Measurements from ENCODE around the gene PLIN5. TPM values are rescaled to one million over a fixed set of nuclear protein-coding genes. Genes with fewer than 3 reads are reported as not detected.
"Not testable (repeated sequence)": the region's sequence is repeated elsewhere in the genome, so short reads cannot be mapped to it uniquely, and the experiment has no call there.

PLIN5 gene
- total RNA-seq, 1 donor from 2014 or later, result 0.40 TPM

DNA sequence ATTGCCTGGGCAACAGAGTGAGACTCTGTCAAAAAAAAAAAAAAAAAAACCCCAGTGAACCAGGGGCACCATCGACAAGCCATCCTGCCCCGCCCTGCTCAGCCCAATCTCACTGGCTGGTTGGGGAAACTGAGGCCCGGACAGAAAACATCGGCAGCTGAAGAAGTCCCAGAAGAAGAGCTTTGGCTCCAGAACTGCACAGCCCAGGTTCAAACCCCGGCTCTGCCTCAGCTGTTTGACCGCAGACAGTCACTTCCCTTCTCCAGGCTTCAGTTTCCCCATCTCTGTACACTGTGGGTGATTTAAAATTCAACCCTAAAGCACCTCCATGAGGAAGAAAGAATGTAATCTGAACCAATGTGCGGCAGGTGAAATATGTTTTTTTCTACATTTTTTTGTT is 33.9 kb upstream of the PLIN5 start:
- no peak for DNase-seq (ENCODE audit: low read depth)

DNA sequence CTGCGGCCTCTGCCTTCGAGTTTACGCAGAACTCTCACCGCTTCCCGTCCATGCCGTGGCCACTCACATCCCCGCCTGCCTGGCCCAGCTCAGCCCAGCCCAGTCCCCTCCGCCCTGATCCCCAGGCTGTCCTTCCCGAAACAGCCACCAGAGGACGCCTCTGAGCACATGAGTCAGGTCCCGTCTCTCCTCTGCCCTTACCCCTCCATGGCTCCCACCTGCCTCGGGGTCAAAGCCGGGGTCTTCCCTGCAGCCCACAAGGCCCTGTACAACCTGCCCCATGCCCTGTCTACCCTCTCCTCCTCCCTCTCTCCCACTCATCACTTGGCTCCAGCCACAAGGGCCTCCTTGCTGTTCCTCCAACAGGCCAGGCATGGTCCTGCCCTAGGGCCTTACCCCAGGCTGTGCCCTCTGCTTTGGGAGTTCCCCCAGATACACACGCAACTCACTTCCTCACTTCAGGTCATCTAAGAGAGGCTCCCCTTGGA is 32.6 kb upstream of the PLIN5 start:
- no peak for DNase-seq (ENCODE audit: low read depth)

DNA sequence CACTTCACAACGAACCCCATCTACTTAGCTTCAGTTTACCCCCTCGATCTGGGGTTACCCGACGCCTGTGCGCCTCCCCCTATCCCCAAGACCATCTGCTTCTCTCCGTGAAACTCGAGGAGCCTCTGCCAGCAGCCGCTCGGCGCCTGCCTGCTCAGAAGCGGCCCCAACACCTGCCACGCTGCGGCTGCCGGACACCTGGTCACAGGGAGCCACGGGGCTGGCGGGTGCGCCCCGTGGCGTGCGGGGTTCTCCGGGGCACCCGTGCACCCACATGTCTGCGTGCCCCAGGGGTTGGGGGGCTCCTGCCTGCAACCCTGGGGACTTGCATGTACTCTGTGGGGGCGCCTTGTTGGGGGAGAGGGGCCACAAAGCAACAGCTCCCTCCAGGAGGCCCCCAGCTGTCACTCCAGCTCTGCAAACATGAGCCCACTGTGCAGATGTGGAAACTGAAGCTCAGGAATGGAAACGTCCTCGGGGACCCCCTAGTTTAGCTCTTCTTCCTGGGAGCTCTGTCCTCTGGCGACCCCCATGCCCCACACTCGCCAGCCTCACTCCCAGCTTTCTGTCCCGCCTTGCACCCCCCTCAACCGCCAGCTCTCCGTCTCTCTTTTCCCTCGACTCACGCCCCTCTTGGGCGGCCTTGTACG is 31.5 kb upstream of the PLIN5 start:
- DNase-seq (ENCODE audit: low read depth), result no peak

DNA sequence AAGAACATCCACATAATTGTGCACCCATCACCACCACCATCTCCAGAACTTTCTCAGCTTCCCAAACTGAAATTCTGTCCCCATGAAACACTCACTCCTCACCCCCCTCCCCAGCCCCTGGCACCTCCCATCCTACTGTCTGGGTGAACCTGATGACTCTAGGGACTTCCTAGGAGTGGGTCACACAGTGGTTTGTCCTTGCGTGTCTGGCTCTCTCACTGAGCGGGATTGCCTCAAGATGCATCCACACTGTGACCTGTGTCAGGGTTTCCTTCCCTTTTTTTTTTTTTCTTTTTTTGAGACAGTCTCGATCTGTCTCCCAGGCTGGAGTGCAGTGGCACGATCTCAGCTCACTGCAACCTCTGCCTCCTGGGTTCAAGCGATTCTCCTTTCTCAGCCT is 28.5 kb upstream of the PLIN5 start:
- not testable (repeated sequence) for DNase-seq (ENCODE audit: low read depth)

DNA sequence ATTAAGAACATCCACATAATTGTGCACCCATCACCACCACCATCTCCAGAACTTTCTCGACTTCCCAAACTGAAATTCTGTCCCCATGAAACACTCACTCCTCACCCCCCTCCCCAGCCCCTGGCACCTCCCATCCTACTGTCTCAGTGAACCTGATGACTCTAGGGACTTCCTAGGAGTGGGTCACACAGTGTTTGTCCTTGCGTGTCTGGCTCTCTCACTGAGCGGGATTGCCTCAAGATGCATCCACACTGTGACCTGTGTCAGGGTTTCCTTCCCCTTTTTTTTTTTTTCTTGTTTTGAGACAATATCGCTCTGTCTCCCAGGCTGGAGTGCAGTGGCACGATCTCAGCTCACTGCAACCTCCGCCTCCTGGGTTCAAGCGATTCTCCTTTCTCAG is 27.1 kb upstream of the PLIN5 start:
- not testable (repeated sequence) for DNase-seq (ENCODE audit: low read depth)

DNA sequence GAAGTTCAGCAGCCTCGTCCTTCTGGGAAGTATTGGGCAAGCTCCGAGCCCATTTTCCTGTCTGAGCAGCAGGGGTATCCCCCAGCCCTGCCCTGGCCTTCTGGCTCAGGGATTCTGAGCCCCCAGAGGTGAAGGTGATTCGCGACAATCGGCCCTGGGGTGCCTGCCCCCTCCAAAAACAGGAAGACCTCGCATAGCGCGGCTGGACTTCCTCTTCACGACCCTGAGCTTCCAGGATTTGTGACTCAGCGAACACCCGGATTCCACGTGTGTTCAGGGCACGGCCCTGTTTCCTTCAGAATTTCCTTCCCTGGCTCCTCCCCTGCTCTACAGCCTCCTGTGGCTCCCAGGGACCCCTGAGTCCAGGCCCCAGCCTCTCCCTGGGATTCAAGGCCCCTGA is 24.5 kb upstream of the PLIN5 start, which contains the start of gene SEMA6B:
TSS of gene SEMA6B (minus strand) at position 116 of the 400 bp plus-strand sequence. CDS start 1,227 bp downstream, outside the sequence.
- no peak for DNase-seq (ENCODE audit: low read depth)

DNA sequence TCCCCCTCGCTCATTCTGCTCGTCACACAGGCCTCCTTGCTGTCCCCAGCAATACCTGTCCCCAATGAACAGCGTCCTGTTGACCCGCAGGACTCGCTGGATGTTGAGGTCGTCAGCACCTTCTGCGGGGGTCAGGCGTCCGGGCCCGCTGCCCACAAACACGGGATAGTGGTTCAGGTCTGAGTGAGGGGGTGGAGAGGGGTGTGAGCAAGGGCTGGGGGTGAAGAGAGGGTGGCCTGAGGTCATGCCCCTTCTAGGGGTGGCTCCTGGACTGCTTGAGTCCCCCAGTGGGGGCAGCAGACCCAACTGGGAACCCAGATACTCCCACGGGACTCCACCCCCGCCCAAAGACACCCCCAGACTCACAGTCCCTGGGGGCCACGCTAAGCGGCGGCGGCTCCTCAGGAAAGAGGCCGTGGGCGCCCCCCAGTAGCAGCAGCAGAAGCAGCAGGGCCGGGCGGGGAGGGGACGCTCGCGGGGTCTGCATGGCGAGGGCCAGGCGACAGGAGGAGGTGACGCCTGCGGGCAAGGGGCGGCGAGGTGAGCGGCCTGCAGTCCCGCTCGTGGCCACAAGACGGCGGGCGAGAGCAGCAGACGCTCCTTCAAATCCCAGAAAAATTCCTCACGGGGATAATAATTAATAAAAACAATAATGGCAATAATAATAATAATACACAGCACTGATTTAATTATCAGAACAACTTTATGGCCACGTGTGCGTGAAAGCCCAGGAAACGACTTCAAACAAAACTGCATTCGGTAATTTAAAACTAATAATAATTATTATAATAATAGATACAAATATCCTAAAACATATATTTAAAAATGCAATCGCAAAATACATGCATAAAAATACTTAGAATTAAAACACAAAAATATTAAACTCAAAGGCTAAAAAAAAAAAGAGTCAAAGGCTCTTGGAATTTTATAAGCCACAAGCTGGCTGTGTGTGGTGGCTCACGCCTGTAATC is 23.2 kb upstream of the PLIN5 start:
- no peak for DNase-seq (ENCODE audit: low read depth)

DNA sequence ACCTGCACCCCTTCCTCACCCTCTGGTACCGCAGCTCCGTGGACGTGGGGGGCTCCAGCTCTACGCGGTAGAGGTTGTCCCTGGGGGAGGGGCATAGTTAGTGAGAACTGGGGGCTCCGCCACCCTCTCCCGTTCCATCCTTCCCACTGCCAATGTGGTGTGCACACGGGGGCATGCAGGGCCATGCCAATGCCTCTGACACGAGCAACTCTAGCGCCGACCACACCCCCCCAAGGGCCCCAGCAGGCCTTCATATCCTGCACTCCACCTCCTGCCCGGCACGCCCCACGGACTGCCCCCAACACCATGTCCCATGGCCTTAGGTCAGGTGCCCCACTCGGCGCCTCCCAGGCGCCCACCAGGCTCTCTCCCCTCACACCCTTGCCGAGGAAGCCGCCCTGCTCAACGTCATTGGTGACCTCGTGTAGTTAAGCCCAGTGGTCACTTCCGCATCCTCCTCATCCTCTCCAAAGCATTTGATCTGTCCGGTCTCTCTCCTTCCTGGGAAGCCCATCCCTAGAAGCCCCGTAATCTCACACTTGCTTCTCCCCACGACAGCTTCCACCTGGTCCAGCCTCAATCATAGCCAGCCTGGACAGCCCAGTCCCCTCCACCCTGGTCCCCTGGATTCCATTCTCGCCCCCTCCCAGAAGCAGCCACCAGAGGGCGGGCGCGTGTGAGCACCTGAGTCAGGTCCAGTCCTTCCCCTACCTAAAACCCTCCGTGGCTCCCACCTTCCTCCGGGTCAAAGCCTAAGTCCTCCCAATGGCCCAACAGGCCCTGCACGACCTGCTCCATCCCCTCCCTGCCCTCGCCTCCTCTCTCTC is 22.3 kb upstream of the PLIN5 start:
- no peak for DNase-seq (ENCODE audit: low read depth)

DNA sequence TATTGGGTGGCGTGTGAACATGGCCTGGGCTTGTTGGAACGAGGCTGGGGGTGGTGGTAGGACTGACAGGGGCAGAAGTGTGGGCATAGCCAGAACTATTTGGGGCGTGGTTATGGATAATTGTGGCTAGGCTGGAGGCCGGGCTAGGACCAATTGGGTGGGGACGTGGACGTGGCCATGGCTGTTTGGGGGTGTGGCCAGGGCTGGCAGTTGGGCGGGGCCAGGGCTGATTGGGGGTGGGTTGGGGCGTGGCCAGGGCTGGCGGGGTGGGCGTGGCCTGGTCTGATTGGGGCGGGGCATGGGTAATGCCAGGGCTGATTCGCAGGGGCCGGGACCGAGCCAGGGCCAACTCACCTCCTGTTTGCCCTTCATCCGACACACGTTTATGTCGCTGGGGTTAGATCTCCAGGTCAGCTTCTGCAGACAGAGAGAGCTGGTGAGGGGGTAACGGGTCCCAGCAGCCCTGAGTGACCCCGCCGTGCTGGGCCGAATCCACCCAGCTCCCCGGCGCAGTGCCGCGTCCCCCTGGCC is 21.6 kb upstream of the PLIN5 start:
- DNase-seq (ENCODE audit: low read depth), result no peak

DNA sequence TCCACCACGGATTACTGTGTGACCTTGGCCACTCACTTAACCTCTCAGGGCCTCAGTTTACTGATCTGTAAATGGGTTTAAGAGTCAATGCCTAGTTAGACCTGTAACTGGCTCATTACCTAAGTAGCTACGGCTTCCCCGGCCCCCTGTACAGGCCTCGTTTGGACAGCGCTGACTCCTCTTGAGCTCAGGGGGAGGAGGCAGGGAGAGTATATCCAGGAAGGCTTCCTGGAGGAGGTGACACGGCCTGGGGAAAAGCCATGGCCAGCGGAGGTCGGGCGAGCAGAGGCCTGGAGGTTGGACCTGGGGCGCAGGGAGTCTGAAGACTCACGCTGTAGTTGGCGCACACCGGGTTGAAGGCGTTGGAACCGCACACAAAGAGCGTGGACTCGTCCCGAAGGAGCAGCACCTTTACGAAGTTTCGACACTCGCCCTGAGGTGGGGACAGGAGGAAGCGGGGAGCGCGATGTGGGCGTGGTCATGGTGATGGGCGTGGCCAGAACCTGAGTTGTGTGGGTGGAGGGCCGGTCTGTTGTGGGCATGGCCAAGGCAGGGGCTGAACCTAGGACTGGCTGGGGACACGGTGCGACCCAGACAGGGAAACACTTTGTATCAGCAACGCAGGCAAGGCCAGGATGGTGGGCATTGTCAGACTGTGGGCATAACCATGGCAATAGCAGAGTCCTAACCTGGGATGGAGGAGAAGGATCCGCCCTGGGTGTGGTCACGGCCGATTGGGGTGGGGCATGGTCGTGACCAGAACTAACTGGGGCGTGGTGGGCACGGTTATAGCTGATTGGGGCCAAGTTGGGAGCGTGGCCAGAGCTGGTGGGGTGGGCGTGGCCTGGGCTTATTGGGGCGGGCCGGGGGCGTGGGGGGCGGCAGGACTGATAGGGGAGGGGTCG is 20.9 kb upstream of the PLIN5 start:
- DNase-seq (ENCODE audit: low read depth), result no peak

DNA sequence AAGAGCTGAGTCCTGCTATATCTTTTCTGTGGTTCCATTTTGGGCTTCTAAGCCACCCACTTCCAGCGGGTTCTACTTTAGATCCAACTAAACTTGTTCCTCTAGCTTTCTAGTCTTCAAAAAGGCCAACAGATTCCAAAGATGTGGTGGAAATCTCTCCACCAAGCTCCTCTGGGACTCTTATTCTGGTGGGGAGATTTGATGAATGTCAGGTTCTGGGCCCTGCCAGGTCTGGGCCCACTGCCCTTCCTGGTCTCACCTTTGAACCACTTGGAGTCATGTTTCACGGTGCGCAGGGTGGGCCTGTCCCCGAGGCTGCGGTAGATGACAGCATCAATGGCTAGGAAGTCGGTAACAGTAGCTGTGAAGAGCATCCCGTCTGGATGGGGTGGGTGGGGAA is 19.7 kb upstream of the PLIN5 start:
- no peak for DNase-seq (ENCODE audit: low read depth)

DNA sequence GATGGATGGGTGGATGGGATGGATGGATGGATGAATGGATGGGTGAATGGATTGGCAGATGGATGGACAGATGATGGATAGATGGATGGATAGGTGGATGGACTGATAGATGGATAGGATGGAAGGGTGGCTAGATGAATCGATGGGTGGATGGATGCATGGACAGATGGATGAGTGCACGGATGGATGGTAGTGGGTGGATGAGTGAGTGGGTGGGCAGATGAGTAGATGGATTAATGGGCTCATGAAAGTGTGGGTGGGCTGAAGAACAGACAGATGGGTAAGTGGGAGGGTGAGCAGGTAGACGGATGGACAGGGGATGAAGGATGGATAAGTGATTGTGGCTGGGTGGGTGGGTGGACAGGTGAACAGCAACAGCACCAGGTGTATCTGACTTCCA is 18.8 kb upstream of the PLIN5 start:
- no peak for DNase-seq (ENCODE audit: low read depth)

DNA sequence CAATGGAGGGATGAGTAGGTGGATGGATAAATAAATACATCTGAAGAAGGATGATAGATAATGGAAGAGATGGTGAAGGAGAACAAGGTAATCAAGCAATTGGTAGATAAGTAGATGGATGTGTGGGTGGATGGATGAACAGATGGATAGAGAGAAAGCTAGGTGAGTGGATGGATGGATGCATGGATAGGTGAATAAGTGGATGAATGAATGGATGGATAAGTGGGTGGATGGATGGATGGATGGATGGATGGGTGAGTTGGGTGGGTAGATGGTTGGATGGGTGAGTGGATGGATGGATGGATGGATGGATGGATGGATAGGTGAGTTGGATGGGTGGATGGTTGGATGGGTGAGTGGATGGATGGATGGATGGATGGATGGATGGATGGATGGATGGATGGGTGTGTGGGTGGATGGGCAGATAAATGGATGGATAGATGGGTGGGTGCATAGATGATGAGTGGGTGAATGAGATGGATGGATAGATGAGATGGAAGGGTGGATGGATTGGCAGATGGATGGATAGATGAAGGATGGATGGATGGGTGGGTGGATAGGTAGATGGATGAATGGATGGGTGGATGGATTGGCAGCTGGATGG is 18.2 kb upstream of the PLIN5 start:
- no peak for DNase-seq (ENCODE audit: low read depth)

DNA sequence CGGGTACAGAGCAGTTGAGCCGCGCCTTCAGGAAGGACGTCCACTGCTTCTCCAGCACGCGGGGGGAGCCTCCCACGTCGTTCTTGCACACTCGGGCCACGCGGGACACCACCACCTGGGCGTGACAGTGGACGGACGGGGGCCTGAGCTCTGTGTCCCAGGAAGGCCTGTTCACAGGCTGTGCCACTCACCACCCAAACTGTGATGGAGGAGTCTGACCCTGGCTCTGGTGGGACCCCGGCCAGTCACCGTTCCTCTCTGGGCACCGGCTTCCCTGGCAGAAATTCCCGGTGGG is 17.4 kb upstream of the PLIN5 start:
- DNase-seq (ENCODE audit: low read depth), result no peak

DNA sequence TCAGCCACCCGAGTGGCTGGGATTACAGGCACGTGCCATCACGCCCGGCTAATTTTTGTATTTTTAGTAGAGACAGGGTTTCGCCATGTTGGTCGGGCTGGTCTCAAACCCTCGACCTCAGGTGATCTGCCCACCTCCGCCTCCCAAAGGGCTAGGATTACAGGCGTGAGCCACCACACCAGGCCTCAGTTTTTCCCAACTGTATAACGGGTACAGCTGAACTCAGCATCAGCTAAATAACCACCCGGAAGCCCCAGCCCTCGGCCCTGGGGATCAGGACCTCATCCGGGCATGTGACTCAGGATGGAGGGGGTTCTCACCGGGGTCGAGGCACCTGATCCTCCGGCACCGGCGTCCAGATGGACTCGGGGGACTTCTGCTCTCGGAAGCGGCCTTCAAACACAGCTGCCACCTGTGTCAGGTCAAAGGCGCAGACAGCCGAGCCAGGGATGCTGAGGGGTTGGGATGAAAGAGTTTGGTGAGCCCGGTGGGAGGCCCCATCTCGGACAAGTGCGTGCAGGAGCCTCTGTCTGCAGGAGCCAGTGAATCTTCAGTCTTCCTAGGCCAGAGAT is 15.5 kb upstream of the PLIN5 start:
- DNase-seq (ENCODE audit: low read depth), result no peak

DNA sequence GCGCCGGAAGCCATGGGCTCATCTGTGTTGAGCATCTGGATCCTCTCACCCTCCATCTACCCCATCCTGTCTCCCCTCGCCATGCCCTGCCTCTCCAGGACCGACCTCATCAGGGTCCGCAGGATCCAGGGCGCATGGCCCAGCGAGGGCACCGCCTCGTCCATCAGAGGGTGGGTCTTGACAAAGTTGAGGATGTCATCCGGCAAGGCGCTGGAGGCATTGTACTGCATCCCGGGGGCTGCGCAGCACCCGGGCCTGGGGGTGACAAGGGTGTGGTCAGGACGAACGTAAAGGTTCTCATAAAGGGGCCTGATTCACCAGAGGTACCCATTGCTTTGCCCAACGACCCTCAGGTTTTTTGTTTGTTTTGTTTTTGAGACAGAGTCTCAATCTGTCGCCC is 15.0 kb upstream of the PLIN5 start:
- DNase-seq (ENCODE audit: low read depth), result no peak

DNA sequence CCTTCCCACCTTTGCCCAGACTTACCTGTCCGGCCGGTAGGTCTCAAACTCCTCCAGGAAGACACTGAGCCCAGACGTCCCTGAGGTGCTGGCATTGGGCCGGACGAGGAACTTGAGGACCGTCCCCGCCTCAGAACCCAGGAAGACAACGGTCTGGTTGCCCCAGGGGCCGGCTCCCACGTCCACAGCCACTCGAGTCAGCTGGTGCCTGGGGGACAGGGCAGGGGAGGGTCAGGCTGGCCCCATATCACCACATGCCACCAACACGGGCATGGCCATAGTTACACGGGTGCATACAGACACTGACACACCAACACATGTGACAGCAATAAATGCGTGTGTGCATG is 13.2 kb upstream of the PLIN5 start:
- no peak for DNase-seq (ENCODE audit: low read depth)

DNA sequence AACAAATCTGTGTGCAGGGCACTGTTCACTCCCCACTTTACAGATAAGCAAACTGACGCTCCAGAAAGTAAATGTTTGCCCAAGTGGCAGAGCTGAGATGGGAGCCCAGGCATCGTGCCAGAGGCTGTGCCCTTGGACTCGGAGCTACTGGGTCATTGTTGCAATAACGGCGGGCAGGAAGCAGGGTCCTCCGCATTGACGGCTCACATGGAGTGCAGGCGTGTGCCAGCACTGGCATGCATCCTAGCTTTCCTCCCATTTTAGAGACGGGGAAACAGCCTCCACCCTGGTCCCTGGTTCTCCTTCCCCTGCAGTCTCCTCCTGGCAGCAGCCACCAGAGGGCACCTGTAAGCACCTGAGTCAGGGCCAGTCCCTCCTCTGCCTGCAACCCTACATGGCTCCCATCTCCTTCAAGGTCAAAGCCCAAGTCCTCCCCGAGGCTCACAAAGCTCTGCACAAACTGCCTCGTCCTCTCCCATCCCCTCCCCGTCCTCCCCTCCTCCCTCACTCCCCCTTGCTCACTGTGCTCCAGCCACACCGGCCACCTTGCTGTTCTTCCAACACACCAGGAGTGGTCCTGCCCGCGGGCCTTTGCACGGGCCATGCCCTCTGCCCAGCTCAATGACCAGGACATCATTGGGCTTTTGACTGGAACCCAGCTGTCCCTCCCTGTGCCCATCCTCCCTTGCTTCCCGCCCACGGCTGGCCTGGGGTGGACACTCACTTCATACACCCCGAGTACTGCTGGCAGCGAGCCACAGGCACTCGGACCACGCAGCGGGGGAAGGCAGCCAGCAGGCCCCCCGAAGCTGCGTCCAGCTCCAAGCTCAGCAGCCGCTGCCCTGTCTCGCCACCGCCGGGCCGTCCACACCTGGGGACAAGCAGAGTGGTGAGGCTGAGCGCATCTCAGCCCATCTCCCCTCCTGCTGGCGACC is 12.5 kb upstream of the PLIN5 start:
- DNase-seq (ENCODE audit: low read depth), result no peak

Data from renal cortical epithelial cell (primary cell).